ENCODE results near the gene CABCOCO1.

CABCOCO1 gene

DNA sequence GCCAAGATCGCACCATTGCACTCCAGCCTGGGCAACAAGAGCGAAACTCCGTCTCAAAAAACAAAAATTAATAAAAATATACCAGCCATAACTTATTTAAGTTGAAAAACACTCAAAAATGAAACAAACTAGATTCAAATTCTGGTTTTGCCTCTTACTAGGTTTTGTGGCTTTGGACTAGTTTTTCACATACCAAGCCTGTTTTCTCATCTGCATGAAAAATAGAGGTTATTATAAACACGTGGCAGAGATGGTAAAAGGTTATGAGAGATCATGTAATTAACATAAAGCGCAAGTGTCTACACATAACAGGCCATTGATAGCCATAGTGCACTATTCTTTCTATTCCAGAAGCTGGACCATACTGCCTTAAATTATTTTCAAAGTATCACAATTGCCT lies 35.5 kb upstream of the CABCOCO1 start:
- TF ChIP-seq RAD21 (IDR thresholded peaks at IDR 0.05; ENCODE audit: low read depth): no peak
- no peak for TF ChIP-seq TAF1 (IDR thresholded peaks at IDR 0.05; ENCODE audit: low read depth)
- TF ChIP-seq TEAD4 (IDR thresholded peaks at IDR 0.05): no peak
- TF ChIP-seq, protein P1, sequence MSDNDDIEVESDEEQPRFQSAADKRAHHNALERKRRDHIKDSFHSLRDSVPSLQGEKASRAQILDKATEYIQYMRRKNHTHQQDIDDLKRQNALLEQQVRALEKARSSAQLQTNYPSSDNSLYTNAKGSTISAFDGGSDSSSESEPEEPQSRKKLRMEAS (IDR thresholded peaks at IDR 0.05): no peak
- no peak for TF ChIP-seq EP300 (IDR thresholded peaks at IDR 0.05; ENCODE audit: borderline replicate concordance)
- TF ChIP-seq, protein P2, sequence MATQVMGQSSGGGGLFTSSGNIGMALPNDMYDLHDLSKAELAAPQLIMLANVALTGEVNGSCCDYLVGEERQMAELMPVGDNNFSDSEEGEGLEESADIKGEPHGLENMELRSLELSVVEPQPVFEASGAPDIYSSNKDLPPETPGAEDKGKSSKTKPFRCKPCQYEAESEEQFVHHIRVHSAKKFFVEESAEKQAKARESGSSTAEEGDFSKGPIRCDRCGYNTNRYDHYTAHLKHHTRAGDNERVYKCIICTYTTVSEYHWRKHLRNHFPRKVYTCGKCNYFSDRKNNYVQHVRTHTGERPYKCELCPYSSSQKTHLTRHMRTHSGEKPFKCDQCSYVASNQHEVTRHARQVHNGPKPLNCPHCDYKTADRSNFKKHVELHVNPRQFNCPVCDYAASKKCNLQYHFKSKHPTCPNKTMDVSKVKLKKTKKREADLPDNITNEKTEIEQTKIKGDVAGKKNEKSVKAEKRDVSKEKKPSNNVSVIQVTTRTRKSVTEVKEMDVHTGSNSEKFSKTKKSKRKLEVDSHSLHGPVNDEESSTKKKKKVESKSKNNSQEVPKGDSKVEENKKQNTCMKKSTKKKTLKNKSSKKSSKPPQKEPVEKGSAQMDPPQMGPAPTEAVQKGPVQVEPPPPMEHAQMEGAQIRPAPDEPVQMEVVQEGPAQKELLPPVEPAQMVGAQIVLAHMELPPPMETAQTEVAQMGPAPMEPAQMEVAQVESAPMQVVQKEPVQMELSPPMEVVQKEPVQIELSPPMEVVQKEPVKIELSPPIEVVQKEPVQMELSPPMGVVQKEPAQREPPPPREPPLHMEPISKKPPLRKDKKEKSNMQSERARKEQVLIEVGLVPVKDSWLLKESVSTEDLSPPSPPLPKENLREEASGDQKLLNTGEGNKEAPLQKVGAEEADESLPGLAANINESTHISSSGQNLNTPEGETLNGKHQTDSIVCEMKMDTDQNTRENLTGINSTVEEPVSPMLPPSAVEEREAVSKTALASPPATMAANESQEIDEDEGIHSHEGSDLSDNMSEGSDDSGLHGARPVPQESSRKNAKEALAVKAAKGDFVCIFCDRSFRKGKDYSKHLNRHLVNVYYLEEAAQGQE (IDR thresholded peaks at IDR 0.05; ENCODE audit: low read depth): no peak
- no peak for TF ChIP-seq NFIC (IDR thresholded peaks at IDR 0.05)
- TF ChIP-seq, protein P3, sequence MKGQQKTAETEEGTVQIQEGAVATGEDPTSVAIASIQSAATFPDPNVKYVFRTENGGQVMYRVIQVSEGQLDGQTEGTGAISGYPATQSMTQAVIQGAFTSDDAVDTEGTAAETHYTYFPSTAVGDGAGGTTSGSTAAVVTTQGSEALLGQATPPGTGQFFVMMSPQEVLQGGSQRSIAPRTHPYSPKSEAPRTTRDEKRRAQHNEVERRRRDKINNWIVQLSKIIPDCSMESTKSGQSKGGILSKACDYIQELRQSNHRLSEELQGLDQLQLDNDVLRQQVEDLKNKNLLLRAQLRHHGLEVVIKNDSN (IDR thresholded peaks at IDR 0.05): no peak
- TF ChIP-seq CEBPB (IDR thresholded peaks at IDR 0.05): no peak
- TF ChIP-seq TCF12 (IDR thresholded peaks at IDR 0.05; ENCODE audit: low read depth): no peak
- no peak for TF ChIP-seq ZBTB7A (IDR thresholded peaks at IDR 0.05; ENCODE audit: low read depth)
- no peak for TF ChIP-seq EGR1 (IDR thresholded peaks at IDR 0.05)
- no peak for TF ChIP-seq CREB1 (IDR thresholded peaks at IDR 0.05; ENCODE audit: low read depth)
- no peak for TF ChIP-seq FOXM1 (IDR thresholded peaks at IDR 0.05; ENCODE audit: borderline replicate concordance, low read depth)
- no peak for TF ChIP-seq YY1 (IDR thresholded peaks at IDR 0.05; ENCODE audit: low read depth)

DNA sequence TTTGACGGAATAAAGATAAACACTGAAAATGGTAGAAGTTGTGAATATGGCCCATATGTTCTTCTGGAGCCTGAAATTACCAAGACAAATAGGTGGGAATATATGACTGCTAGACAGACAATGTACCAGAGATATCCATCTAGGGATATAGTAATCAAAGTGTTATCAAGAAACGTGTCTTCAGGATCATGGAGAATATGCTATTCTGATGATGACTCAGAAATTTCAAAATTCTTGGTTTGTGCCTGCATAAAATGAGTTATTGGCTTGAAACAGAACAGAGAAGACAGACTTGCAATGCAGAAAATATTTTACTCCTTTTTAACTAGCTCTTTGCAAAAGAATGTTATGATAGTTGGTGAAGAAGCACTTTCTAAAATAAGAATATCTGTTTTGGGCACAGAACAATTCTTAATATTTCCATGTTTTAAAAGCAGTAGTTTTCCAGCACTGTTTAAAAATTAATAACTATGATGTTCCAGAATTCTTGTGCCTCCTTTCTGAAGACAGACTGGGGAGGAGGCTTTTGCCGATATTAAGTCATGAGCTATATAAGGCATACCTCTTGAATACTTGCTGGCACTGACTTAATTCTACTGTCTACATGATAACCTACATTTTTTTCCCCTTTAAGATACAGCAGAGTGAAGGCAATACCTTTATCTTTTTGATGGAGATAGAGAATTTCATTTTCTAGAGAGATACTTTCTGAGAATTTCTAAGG lies 34.4 kb upstream of the CABCOCO1 start:
- TF ChIP-seq, protein P3 (IDR thresholded peaks at IDR 0.05): no peak

DNA sequence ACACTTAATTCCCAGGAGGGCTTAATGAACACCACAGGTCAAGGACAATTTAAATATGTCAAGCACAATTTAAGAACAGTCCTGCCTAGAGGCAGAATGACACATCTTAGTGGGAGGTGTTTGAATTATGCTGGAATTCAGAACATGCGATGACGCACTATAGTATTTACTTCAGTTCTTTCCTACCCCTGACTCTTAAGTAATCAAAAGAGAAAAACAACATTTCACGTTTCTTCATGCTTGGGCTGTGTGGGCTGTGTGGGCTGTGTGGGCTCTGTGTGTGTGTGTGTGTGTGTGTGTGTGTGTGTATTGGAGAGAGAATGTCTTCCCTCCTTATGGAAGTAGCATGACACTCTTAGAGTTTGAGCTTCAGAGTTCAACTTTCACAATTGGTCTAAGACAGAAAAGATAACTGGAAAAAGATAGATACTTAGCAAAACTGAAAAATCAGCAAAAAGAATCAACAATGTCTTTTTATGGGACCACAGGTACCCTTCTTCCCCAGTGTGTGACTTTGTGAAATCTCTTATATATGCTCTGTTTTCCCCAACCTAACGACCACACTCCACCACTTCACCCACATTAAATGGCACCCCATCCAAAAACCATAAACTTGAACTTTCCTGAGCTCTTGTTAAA lies 33.7 kb upstream of the CABCOCO1 start:
- TF ChIP-seq EP300 (IDR thresholded peaks at IDR 0.05; ENCODE audit: borderline replicate concordance) (no peak), TEAD4 (IDR thresholded peaks at IDR 0.05) (peak; percentile 86)

DNA sequence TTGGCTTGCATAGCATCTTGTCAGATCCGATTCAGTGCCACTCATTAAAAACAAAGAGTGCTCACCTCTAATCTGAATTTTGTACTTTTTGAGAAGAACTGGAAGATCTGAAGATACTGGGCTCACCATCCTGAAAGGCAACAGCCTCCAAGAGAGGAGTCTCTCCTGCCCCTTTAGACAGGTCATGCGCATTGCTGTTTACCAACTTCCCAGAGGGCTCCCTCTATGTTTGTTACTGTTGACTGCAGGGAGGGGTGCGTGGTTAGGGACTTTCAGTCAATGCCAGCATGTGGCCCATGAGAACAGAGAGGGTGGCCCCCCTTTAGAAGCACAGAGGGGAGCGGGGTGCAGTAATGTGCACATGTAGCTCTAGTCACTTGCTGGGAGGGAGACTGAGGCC lies 33.2 kb upstream of the CABCOCO1 start:
- TF ChIP-seq ZBTB7A (IDR thresholded peaks at IDR 0.05; ENCODE audit: low read depth): no peak
- no peak for TF ChIP-seq TCF12 (IDR thresholded peaks at IDR 0.05; ENCODE audit: low read depth)

DNA sequence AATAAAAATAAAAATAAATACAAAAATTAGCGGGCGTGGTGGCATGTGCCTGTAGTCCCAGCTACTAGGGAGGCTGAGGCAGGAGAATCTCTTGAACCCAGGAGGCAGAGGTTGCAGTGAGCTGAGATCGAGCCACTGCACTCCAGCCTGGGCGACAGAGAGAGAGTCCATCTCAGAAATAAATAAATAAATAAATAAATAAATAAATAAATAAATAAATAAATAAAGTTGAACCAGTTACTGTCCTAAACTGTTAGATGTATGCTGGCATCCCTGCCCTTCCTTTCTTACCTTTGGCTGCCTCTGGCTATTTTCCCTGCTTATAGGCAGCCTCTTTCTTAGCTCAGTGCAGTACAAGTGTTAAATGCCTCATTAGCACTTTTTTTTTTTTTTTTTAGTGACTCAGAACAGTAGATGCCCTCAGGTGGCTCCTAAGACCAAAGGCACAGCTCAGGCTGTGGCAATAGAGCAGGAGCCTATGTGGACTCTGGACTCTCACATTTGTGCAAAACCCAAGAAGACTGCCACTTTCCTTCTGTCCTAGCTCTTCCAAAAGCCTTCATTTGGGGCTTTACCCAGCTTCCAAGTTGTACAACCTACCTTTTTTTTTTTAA lies 30.6 kb upstream of the CABCOCO1 start:
- TF ChIP-seq YY1 (IDR thresholded peaks at IDR 0.05; ENCODE audit: low read depth) (no peak), TEAD4 (IDR thresholded peaks at IDR 0.05) (no peak), EP300 (IDR thresholded peaks at IDR 0.05; ENCODE audit: borderline replicate concordance) (no peak), TAF1 (IDR thresholded peaks at IDR 0.05; ENCODE audit: low read depth) (no peak), RAD21 (IDR thresholded peaks at IDR 0.05; ENCODE audit: low read depth) (no peak), CEBPB (IDR thresholded peaks at IDR 0.05) (no peak), TCF12 (IDR thresholded peaks at IDR 0.05; ENCODE audit: low read depth) (no peak), ZBTB7A (IDR thresholded peaks at IDR 0.05; ENCODE audit: low read depth) (no peak), EGR1 (IDR thresholded peaks at IDR 0.05) (no peak)
- TF ChIP-seq, protein P1 (IDR thresholded peaks at IDR 0.05): no peak
- TF ChIP-seq, protein P2 (IDR thresholded peaks at IDR 0.05; ENCODE audit: low read depth): no peak
- TF ChIP-seq, protein P3 (IDR thresholded peaks at IDR 0.05): no peak

DNA sequence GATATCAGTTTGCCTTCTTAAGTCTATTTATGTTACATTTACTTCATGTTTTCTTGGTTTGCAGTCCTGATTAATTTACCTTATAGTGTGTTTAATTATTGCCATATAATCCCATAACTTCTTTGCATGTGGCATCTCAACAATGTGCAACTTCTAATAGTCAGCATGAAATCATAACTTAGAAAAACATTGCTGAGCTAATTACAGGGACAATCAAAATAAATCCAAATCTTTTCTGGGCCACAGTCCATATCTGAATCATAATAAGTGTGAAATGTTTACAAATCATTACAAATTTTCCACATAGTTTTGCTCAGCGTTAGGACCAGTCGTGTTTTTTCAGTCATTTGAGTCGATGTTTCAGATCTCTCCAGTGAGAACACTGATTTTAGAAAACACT lies 29.1 kb upstream of the CABCOCO1 start:
- TF ChIP-seq FOXM1 (IDR thresholded peaks at IDR 0.05; ENCODE audit: borderline replicate concordance, low read depth): no peak
- TF ChIP-seq RAD21 (IDR thresholded peaks at IDR 0.05; ENCODE audit: low read depth): no peak
- no peak for TF ChIP-seq YY1 (IDR thresholded peaks at IDR 0.05; ENCODE audit: low read depth)
- TF ChIP-seq CREB1 (IDR thresholded peaks at IDR 0.05; ENCODE audit: low read depth): no peak
- no peak for TF ChIP-seq EGR1 (IDR thresholded peaks at IDR 0.05)
- no peak for TF ChIP-seq CEBPB (IDR thresholded peaks at IDR 0.05)
- no peak for TF ChIP-seq EP300 (IDR thresholded peaks at IDR 0.05; ENCODE audit: borderline replicate concordance)
- no peak for TF ChIP-seq TCF12 (IDR thresholded peaks at IDR 0.05; ENCODE audit: low read depth)
- TF ChIP-seq, protein P1 (IDR thresholded peaks at IDR 0.05): no peak
- TF ChIP-seq TAF1 (IDR thresholded peaks at IDR 0.05; ENCODE audit: low read depth): no peak
- TF ChIP-seq, protein P3 (IDR thresholded peaks at IDR 0.05): no peak
- TF ChIP-seq TEAD4 (IDR thresholded peaks at IDR 0.05): no peak
- no peak for TF ChIP-seq NFIC (IDR thresholded peaks at IDR 0.05)
- TF ChIP-seq ZBTB7A (IDR thresholded peaks at IDR 0.05; ENCODE audit: low read depth): no peak
- TF ChIP-seq, protein P2 (IDR thresholded peaks at IDR 0.05; ENCODE audit: low read depth): no peak
